ENCODE results near the gene MED31.

DNA sequence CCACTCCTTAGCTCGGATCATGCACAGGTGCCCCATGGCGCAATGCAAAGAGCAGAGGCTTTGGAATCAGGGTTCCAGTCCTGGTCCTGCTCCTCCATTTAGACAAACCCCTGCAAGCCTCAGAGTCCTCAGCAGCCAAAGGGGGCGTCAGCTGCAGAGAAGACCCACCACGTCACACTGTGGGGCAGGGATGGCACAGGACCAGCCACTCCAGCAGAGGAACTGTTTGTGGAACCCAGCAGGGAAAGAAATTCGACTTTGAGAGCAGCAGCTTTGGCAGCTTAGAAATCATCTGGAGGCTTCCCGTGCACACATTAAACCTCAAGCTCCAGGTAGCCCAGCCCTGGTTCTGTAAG lies 25.4 kb upstream of the MED31 start:
- TF ChIP-seq CTCF (tag by site-specific recombination; IDR thresholded peaks at IDR 0.05) = no peak
- no peak for TF ChIP-seq REST (tag by site-specific recombination; IDR thresholded peaks at IDR 0.05)
- no peak for TF ChIP-seq ZFP41 (tag by site-specific recombination; IDR thresholded peaks at IDR 0.05; ENCODE audit: borderline replicate concordance)
- no peak for TF ChIP-seq RBAK (tag by site-specific recombination; IDR thresholded peaks at IDR 0.05)
- TF ChIP-seq ZNF37A (tag by site-specific recombination; IDR thresholded peaks at IDR 0.05) = no peak
- TF ChIP-seq ZNF639 (tag by site-specific recombination; IDR thresholded peaks at IDR 0.05) = no peak
- TF ChIP-seq ZNF366 (tag by site-specific recombination; conservative IDR thresholded peaks at IDR 0.05) = no peak
- TF ChIP-seq ZNF24 (tag by site-specific recombination; IDR thresholded peaks at IDR 0.05) = no peak
- no peak for TF ChIP-seq ZSCAN30 (tag by site-specific recombination; IDR thresholded peaks at IDR 0.05)
- no peak for TF ChIP-seq ZNF280D (tag by site-specific recombination; IDR thresholded peaks at IDR 0.05)
- TF ChIP-seq ZNF16 (tag by site-specific recombination; IDR thresholded peaks at IDR 0.05; ENCODE audit: low read depth) = no peak

All from HEK293 (cell line).